Suprapubic skin (tissue), 4 donors: Measurements from ENCODE around the gene DNAJC22. TPM values are rescaled to one million over a fixed set of nuclear protein-coding genes. Genes with fewer than 3 reads are reported as not detected.

Experiments used
- DNase-seq, 2 donors: peaks; one replicate each; pipeline ENCODE4 v3.0.0-alpha.2; 2019; ENCODE audit warnings: low spot score in 2 of 2
- H3K27ac ChIP-seq: fragments of 200-600 bp; sonication (generic); one replicate; pipeline ENCODE4 v1.5.1; 2019
- H3K27me3 ChIP-seq: fragments of 200-600 bp; sonication (generic); one replicate; pipeline ENCODE4 v1.5.1; 2019
- H3K36me3 ChIP-seq: fragments of 200-600 bp; sonication (generic); one replicate; pipeline ENCODE4 v1.5.1; 2019
- H3K4me1 ChIP-seq: fragments of 200-600 bp; sonication (generic); one replicate; pipeline ENCODE4 v1.5.1; 2019
- H3K4me3 ChIP-seq: fragments of 200-600 bp; sonication (generic); one replicate; pipeline ENCODE4 v1.5.1; 2019; ENCODE audit warnings: mild to moderate bottlenecking
- H3K9me3 ChIP-seq: fragments of 200-600 bp; sonication (generic); one replicate; pipeline ENCODE4 v1.5.1; 2019
- EP300 ChIP-seq: sonication (generic); formaldehyde crosslinking; IDR thresholded peaks from one replicate; pipeline ENCODE4 v1.6.1; 2017; ENCODE audit warnings: antibody characterized with exemption
- POLR2A ChIP-seq, 2 donors: fragments of 450-650 bp; IDR thresholded peaks; one replicate each; pipeline ENCODE4 v1.6.1; 2017; ENCODE audit warnings: antibody characterized with exemption in 2 of 2, mild to moderate bottlenecking in 2 of 2, moderate library complexity in 2 of 2
- POLR2AphosphoS5 ChIP-seq, 3 donors: sonication (generic); formaldehyde crosslinking; IDR thresholded peaks; one replicate each; pipeline ENCODE4 v1.6.1; 2017; ENCODE audit warnings: antibody characterized with exemption in 3 of 3
- WGBS: methylation state at CpG from one replicate; pipeline ENCODE4 v1.1.5; 2018; 5-methylcytosine and 5-hydroxymethylcytosine counted together
- total RNA-seq, 4 donors: library from RNA; depleted of rRNA; stranded (reverse); fragments of >200 nt; gene quantifications; one replicate each; pipeline ENCODE4 v1.1.0, GENCODE V29; 2016
- TF ChIP-seq, protein P1 (sequence below), 2 donors: fragments of 200-600 bp in 1 of 2; fragments of 450-650 bp in 1 of 2; sonication (generic) in 1 of 2; IDR thresholded peaks; one replicate each; pipeline ENCODE4 v1.5.1; 2016 to 2019; ENCODE audit warnings: antibody characterized with exemption in 2 of 2, mild to moderate bottlenecking in 1 of 2, moderate library complexity in 1 of 2

DNAJC22 gene
- total RNA-seq, 4 donors from 2014 or later: 0.62 to 2.2 (median 1.1) TPM

DNA sequence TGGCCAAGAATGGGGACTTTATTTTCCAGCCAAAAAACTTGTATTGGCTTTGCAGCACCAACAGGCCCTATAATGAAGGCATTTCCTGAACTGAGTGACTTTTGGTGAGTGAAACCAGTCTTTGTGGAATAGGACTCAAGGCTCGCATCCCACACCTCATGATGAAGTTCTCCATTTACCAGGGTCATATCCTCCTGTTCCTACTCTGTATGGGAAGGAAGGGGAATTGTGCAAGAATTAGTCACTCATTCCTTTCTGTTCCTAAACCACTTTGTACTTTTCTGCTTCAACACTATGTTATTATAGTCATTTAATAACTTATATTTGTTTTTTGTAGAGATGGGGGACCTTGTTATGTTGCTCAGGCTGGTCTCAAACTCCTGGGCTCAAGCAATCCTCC, 18.3 kb downstream of the DNAJC22 start:
- Histone ChIP-seq H3K9me3 (no peaks in the 10 kb centered on the region), H3K27ac (no peak overlapping the region), H3K36me3 (no peaks in the 10 kb centered on the region), H3K4me1 (peaks cover 44% of the 10 kb centered on the region), H3K4me3 (no peak overlapping the region), H3K27me3 (no peaks in the 10 kb centered on the region)
- WGBS: 68% methylated on average over 1 of the region's 1 CpG
- no peak for DNase-seq
- TF ChIP-seq POLR2AphosphoS5 (IDR thresholded peaks at IDR 0.05): no peak
- no peak for TF ChIP-seq EP300
- TF ChIP-seq POLR2A (IDR thresholded peaks at IDR 0.05): no peak
- TF ChIP-seq, protein P1, sequence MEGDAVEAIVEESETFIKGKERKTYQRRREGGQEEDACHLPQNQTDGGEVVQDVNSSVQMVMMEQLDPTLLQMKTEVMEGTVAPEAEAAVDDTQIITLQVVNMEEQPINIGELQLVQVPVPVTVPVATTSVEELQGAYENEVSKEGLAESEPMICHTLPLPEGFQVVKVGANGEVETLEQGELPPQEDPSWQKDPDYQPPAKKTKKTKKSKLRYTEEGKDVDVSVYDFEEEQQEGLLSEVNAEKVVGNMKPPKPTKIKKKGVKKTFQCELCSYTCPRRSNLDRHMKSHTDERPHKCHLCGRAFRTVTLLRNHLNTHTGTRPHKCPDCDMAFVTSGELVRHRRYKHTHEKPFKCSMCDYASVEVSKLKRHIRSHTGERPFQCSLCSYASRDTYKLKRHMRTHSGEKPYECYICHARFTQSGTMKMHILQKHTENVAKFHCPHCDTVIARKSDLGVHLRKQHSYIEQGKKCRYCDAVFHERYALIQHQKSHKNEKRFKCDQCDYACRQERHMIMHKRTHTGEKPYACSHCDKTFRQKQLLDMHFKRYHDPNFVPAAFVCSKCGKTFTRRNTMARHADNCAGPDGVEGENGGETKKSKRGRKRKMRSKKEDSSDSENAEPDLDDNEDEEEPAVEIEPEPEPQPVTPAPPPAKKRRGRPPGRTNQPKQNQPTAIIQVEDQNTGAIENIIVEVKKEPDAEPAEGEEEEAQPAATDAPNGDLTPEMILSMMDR (IDR thresholded peaks at IDR 0.05): no peak

DNA sequence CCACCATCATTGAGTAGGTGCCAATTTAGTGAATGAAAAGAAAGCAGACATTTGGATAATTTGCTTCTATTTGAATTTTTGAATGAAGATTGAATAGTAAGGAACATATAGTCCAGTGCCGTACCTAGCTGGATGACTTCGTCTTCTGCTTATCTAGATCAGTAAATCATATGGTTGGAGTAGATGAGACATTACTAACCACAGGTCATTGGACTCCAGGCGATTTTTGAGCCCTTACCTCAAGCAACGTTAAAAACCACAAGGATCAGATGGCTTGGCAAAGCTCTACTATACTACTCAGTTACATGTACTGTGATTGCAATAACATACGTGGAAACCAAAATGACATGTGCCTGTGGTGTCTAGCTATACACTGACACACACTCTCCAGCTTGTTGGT, 18.9 kb downstream of the DNAJC22 start:
- Histone ChIP-seq H3K27ac (no peak overlapping the region), H3K36me3 (no peaks in the 10 kb centered on the region)
- WGBS: 64% methylated on average over 5 of the region's 5 CpGs

DNA sequence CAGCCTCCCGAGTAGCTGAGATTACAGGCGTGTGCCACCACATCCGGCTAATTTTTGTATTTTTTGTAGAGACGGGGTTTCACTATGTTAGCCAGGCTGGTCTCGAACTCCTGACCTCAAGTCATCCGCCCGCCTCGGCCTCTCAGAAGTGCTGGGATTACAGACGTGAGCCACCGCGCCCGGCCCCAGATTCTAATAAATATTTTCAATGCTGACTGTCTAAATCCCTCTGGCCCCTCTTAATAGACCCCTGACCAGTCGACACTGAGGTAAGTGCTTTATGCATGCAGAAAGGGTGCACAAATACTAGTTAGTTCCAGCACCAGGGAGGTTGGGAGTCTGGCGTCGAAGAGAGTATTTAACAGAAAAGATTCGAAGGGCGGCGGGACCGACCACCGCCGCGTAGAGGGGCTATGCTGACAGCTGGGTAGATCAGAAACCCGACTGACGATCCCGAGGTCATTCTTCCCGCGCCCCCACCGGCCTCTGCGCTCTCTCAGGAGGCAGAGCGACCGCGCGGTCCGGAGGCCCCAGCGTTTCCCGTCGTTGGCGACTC, 19.5 kb downstream of the DNAJC22 start:
- WGBS: 8% methylated on average over 29 of the region's 38 CpGs
- no peaks in the 10 kb centered on the region for H3K27me3 ChIP-seq
- H3K4me3 ChIP-seq: peak overlapping the region; percentile 85
- no peak for DNase-seq
- H3K36me3 ChIP-seq: no peaks in the 10 kb centered on the region
- H3K9me3 ChIP-seq: no peaks in the 10 kb centered on the region
- peak overlapping the region; percentile 98 for H3K27ac ChIP-seq
- TF ChIP-seq EP300 (no peak), POLR2A (IDR thresholded peaks at IDR 0.05) (no peak), POLR2AphosphoS5 (IDR thresholded peaks at IDR 0.05) (no peak)
- TF ChIP-seq, protein P1 (IDR thresholded peaks at IDR 0.05): no peak
- H3K4me1 ChIP-seq: peaks cover 46% of the 10 kb centered on the region

More for the DNA sequence above, 18.9 kb downstream of the DNAJC22 start:
- no peak for DNase-seq
- Histone ChIP-seq H3K9me3 (no peaks in the 10 kb centered on the region), H3K4me1 (peaks cover 46% of the 10 kb centered on the region), H3K4me3 (peak overlapping the region; percentile 85), H3K27me3 (no peaks in the 10 kb centered on the region)
- TF ChIP-seq EP300 (no peak), POLR2AphosphoS5 (IDR thresholded peaks at IDR 0.05) (no peak), POLR2A (IDR thresholded peaks at IDR 0.05) (no peak)
- TF ChIP-seq, protein P1 (IDR thresholded peaks at IDR 0.05): no peak

DNA sequence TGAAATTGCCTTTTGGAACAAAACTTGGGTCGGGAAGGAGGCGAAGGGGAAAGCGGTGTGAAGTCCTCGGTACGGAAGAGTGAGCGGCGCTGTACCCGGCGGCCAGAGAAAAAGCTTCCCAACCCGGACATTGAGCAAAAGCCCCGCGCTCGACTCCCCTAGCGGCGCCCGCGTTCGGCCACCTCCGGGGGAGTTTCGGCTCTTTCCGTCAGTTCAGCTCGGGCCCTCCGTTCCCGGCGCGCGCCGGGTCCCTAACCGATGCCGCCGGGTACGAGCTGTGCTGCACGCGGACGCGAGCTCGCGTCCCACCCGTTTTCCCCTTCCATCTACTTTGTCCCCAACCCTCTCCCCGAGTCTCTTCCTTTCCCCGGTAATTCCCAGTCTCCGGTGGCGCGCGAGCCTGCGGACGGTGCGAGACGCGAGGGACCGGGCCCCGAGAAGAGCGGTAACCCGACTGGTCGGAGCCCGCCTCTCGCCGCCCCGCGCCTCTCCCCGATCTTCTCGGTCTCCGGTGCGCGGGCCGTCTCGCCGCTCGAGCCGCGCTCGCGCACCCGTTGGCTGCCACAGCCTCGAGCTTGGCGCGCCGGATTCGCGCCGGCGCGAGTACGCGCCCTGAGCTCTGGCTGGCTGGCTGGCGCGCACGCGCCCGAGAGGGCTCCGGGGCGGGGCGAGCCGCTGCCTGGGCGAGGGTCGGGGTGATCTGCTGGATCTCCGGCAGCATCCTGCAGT, 20.1 kb downstream of the DNAJC22 start:
- 0% methylated on average over 23 of the region's 97 CpGs for WGBS
- H3K4me1 ChIP-seq: peaks cover 46% of the 10 kb centered on the region

More for the DNA sequence above, 20.1 kb downstream of the DNAJC22 start:
- Histone ChIP-seq H3K36me3 (no peaks in the 10 kb centered on the region), H3K27me3 (no peaks in the 10 kb centered on the region), H3K4me3 (peak overlapping the region; percentile 85), H3K9me3 (no peaks in the 10 kb centered on the region), H3K27ac (peak overlapping the region; percentile 98)
- TF ChIP-seq POLR2AphosphoS5 (IDR thresholded peaks at IDR 0.05) (no peak), POLR2A (IDR thresholded peaks at IDR 0.05) (peak in 1 of 2 donors; percentile 58), EP300 (no peak)
- TF ChIP-seq, protein P1 (IDR thresholded peaks at IDR 0.05): peak in 1 of 2 donors; percentile 29
- peak; percentile 92 for DNase-seq
